Activated CD8-positive, alpha-beta T cell treated with anti-CD3 and anti-CD28 coated beads for 36 hours (primary cell): ENCODE data around the gene FCRLA. TPM values are rescaled to one million over a fixed set of nuclear protein-coding genes. Genes with fewer than 3 reads are reported as not detected.

Experiments used
- ATAC-seq: fragments of 200-7000 bp; cut with Tn5 transposase; one replicate; pipeline ENCODE4 v1.10.0; 2021; ENCODE audit warnings: mild to moderate bottlenecking, moderate library complexity
- CTCF ChIA-PET: fragments of 350-600 bp; sonication (Branson Sonifier 250); formaldehyde crosslinking; loops from one replicate; lab custom pipeline; 2021; ENCODE audit warnings: antibody characterized with exemption; lab: Charles Lee
- POLR2A ChIA-PET: fragments of 350-600 bp; sonication (Branson Sonifier 250); formaldehyde crosslinking; loops from one replicate; lab custom pipeline; 2021; ENCODE audit warnings: antibody characterized with exemption; lab: Charles Lee
- DNase-seq: peaks from one replicate; pipeline ENCODE4 v3.0.0-alpha.2; 2020
- H3K27ac Mint-ChIP-seq: one replicate; pipeline ENCODE4 v1.8.0; 2021; ENCODE audit warnings: mild to moderate bottlenecking, mixed read lengths
- H3K27me3 Mint-ChIP-seq: one replicate; pipeline ENCODE4 v1.8.0; 2021; ENCODE audit warnings: mixed read lengths
- H3K36me3 Mint-ChIP-seq: one replicate; pipeline ENCODE4 v1.8.0; 2021; ENCODE audit warnings: low read depth, mixed read lengths
- H3K4me1 Mint-ChIP-seq: one replicate; pipeline ENCODE4 v1.8.0; 2021; ENCODE audit warnings: low read depth, mixed read lengths
- H3K4me3 Mint-ChIP-seq: one replicate; pipeline ENCODE4 v1.8.0; 2021; ENCODE audit warnings: mild to moderate bottlenecking, moderate library complexity, mixed read lengths
- H3K9me3 Mint-ChIP-seq: one replicate; pipeline ENCODE4 v1.8.0; 2021; ENCODE audit warnings: mixed read lengths
- intact Hi-C: fragments of 100-400 bp; cut with micrococcal nuclease; formaldehyde crosslinking; loops from one replicate; pipeline ENCODE4 v1.10.0; 2022
- total RNA-seq, 2 experiments: library from RNA; stranded (reverse); gene quantifications; one replicate each; pipeline ENCODE4 v1.2.3, GENCODE V29; 2021
- TF ChIP-seq, protein P1 (sequence below): fragments of 200-600 bp; IDR thresholded peaks from one replicate; pipeline ENCODE4 v1.8.0; 2022; ENCODE audit warnings: antibody characterized with exemption, mild to moderate bottlenecking

The FCRLA gene
- total RNA-seq, 2 experiments from 2014 or later = not detected

DNA sequence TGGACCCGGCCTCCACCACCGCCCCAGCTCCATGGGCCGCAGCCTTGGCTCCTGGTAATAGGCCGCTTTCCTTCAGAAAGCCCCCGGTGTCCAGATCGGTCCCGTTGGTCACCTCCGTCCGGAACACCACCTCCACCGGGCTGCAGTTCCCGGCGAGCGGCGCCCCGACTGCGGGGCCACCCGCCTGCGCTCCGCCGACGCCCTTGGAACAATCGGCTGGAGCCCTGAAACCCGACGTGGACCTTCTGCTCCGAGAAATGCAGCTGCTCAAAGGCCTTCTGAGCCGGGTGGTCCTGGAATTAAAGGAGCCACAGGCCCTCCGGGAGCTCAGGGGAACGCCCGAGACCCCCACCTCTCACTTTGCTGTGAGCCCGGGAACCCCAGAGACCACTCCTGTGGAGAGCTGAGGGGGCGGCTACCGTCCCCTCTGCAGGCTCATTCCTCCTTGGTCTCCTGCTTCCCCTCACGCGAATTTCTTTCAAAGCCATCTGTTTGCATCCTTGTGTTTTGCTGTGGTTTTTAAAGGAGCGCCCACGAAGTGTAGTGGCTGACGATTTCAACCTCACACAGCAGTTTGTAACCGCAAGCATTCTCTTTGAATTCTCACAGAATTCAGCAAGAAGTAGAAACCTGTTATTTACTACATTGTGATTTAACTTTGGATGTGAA, 20.4 kb downstream of the FCRLA start:
- DNase-seq = peak; percentile 60
- TF ChIP-seq, protein P1, sequence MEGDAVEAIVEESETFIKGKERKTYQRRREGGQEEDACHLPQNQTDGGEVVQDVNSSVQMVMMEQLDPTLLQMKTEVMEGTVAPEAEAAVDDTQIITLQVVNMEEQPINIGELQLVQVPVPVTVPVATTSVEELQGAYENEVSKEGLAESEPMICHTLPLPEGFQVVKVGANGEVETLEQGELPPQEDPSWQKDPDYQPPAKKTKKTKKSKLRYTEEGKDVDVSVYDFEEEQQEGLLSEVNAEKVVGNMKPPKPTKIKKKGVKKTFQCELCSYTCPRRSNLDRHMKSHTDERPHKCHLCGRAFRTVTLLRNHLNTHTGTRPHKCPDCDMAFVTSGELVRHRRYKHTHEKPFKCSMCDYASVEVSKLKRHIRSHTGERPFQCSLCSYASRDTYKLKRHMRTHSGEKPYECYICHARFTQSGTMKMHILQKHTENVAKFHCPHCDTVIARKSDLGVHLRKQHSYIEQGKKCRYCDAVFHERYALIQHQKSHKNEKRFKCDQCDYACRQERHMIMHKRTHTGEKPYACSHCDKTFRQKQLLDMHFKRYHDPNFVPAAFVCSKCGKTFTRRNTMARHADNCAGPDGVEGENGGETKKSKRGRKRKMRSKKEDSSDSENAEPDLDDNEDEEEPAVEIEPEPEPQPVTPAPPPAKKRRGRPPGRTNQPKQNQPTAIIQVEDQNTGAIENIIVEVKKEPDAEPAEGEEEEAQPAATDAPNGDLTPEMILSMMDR = no peak
- peak; percentile 6 for ATAC-seq
- Mint-ChIP-seq H3K27me3 (peaks cover 17% of the 10 kb centered on the region), H3K4me3 (peak overlapping the region; percentile 79), H3K9me3 (no peaks in the 10 kb centered on the region), H3K4me1 (peaks cover 44% of the 10 kb centered on the region), H3K36me3 (no peaks in the 10 kb centered on the region), H3K27ac (peak overlapping the region; percentile 62)
- intact Hi-C loops = no loop called here
- ChIA-PET CTCF (interaction anchor here (1.0 to 4.1 kb wide), 4 partner anchors 11 to 112 kb away, joined by 3 to 32 read pairs (median 6); partner anchors contain the start of gene FCRLA), POLR2A (interaction anchor here (0.9 to 1.6 kb wide), 2 partner anchors 10 to 39 kb away, joined by 3 to 6 read pairs; no protein-coding TSS in a partner anchor)

DNA sequence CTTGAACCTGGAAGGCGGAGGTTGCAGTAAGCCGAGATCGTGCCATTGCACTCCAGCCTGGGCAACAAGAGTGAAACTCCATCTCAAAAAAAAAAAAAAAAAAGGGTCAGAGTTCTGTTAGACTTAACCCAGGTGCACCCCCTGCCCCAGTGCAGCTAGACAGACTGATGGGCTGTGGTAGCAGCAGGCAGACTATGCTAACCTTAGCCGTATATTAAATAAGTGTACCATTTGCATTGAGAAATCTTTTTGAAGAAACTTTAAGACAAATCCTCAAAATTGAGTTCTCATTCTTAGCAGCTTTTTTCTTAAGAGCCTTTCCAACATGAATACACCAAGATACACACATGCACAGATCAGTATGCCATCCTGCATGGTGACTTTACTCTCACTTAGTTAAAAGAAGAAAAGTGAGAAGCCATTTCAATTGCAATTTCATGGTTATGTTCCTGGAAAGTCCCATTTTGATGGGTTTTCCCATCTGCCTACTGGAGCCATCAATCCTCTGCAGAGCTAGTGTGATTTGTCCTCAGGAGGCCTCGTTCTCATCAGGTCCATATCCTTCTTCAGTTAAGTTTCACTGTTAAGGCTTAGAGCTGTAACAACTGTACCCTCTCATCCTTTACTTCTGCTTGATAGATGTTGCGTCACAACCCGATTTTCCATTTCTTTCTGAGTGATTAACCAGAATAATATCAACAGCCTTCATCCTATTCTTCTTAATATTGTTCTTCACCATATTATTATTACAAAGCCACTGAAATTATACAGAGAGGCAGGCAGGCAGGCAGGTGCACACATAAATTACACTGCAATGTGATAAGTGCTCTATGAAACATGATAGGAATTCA, 21.6 kb downstream of the FCRLA start:
- Mint-ChIP-seq H3K9me3 (no peaks in the 10 kb centered on the region), H3K27ac (no peak overlapping the region), H3K4me1 (peaks cover 43% of the 10 kb centered on the region), H3K36me3 (no peaks in the 10 kb centered on the region), H3K27me3 (peaks cover 11% of the 10 kb centered on the region), H3K4me3 (no peak overlapping the region)
- intact Hi-C loops = no loop called here
- DNase-seq = no peak
- ATAC-seq = no peak
- CTCF ChIA-PET = interaction anchor here (1.5 to 4.1 kb wide), 2 partner anchors 10 to 13 kb away, joined by 5 to 32 read pairs; no protein-coding TSS in a partner anchor
- POLR2A ChIA-PET = interaction anchor here (1.0 kb wide), 1 partner anchor 13 kb away, joined by 4 read pairs; no protein-coding TSS in a partner anchor
- TF ChIP-seq, protein P1 = no peak

DNA sequence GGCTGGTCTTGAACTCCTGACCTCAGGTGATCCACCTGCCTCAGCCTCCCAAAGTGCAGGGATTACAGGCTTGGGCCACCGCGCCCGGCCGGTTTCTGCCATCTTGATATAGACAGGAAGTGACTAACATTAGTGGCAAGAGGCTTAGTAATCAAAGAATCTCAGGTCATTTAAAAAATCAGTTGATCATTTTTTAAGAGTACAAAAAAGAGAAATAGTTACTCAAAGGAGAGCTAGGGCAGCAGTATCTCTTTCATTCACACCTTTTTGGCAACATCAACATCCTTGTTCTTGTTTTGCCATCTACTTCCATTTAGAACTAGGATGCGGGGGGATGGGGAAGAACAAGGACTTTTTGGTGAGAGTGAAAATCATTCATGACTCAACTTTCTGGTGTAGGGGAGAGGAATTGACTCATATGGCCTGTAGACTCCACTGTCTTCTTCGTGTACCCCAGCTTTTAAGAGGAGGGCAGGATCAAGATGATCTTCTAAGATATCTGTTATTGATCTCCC, 23.1 kb downstream of the FCRLA start:
- peaks cover 5% of the 10 kb centered on the region for H3K27me3 Mint-ChIP-seq
- peak overlapping the region; percentile 20 for H3K4me3 Mint-ChIP-seq
- TF ChIP-seq, protein P1 = no peak
- peak overlapping the region; percentile 88 for H3K27ac Mint-ChIP-seq
- ChIA-PET POLR2A (interaction anchor here (1.5 kb wide), 1 partner anchor 330 kb away, joined by 3 read pairs; no protein-coding TSS in a partner anchor), CTCF (interaction anchor here (0.8 to 3.0 kb wide), 4 partner anchors 9 to 243 kb away, joined by 3 to 22 read pairs (median 8); no protein-coding TSS in a partner anchor)
- peaks cover 43% of the 10 kb centered on the region for H3K4me1 Mint-ChIP-seq
- H3K9me3 Mint-ChIP-seq = no peaks in the 10 kb centered on the region
- no peaks in the 10 kb centered on the region for H3K36me3 Mint-ChIP-seq
- ATAC-seq = peak; percentile 50
- intact Hi-C loops = loop anchor here (10.0 kb wide), 1 partner anchor 105 kb away; no protein-coding TSS in a partner anchor
- peak; percentile 56 for DNase-seq

DNA sequence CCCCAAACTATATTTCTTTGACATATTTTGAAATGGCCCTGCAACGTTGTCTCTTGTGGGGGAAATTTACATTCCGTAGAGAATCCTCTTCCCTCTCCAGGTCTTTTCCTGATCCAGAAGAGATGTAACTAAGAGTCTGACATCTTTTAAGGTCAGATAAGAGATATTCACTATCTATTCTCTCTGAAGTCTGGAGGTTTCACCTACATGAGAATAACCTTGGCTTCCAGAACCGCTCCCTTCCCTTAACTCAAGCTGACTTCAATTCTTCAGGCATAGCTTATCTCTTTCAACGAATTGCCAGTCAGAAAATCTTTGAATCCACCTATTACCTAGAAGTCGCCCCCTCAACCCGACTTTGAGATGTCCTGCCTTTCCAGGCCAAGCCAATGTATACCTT, 24.2 kb downstream of the FCRLA start:
- Mint-ChIP-seq H3K27ac (no peak overlapping the region), H3K4me1 (peaks cover 47% of the 10 kb centered on the region), H3K27me3 (peaks cover 1% of the 10 kb centered on the region), H3K9me3 (no peaks in the 10 kb centered on the region), H3K4me3 (no peak overlapping the region), H3K36me3 (no peaks in the 10 kb centered on the region)
- POLR2A ChIA-PET = no interaction called here
- DNase-seq (no peak), ATAC-seq (no peak)
- TF ChIP-seq, protein P1 = no peak
- intact Hi-C loops = loop anchor here (10.0 kb wide), 1 partner anchor 106 kb away; no protein-coding TSS in a partner anchor
- CTCF ChIA-PET = interaction anchor here (2.1 to 3.0 kb wide), 2 partner anchors 10 to 244 kb away, joined by 6 to 22 read pairs; no protein-coding TSS in a partner anchor
